Chondrocyte (in vitro differentiated cells): ENCODE data around the gene CYP24A1. TPM values are rescaled to one million over a fixed set of nuclear protein-coding genes. Genes with fewer than 3 reads are reported as not detected.
A peak's percentile ranks its signal among the peaks of the same experiment; 100 is the strongest.

Experiments
- DNase-seq: peaks from one replicate; pipeline ENCODE4 v3.0.0; 2021; ENCODE audit warnings: mixed read lengths, low spot score
- H3K27ac Mint-ChIP-seq: one replicate; pipeline ENCODE4 v1.8.0; 2021; ENCODE audit warnings: mild to moderate bottlenecking, moderate library complexity, mixed read lengths; ENCODE audit not compliant: unreplicated experiment
- H3K27me3 Mint-ChIP-seq: 2 replicates; pipeline ENCODE4 v1.8.0; 2021; ENCODE audit warnings: low read depth, mixed read lengths
- H3K36me3 Mint-ChIP-seq: 2 replicates; pipeline ENCODE4 v1.8.0; 2021; ENCODE audit warnings: low read depth, mixed read lengths
- H3K4me1 Mint-ChIP-seq: 2 replicates; pipeline ENCODE4 v1.8.0; 2021; ENCODE audit warnings: low read depth, mild to moderate bottlenecking, mixed read lengths
- H3K4me3 Mint-ChIP-seq: one replicate; pipeline ENCODE4 v1.8.0; 2021; ENCODE audit warnings: mild to moderate bottlenecking, moderate library complexity, mixed read lengths; ENCODE audit not compliant: unreplicated experiment
- H3K9me3 Mint-ChIP-seq: 2 replicates; pipeline ENCODE4 v1.8.0; 2021; ENCODE audit warnings: low read depth, mixed read lengths
- CTCF ChIP-seq: fragments of 200-600 bp; sonication (generic); IDR thresholded peaks from 2 replicates; pipeline ENCODE4 v1.5.0; 2021; ENCODE audit warnings: antibody characterized with exemption, mild to moderate bottlenecking, moderate library complexity
- total RNA-seq: library from RNA; stranded (reverse); gene quantifications from 3 replicates; pipeline ENCODE4 v1.2.1, GENCODE V29; 2021

Gene CYP24A1
- total RNA-seq, 1 donor from 2014 or later, result not detected

- H3K4me3 Mint-ChIP-seq, result no peak overlapping the region
- H3K36me3 Mint-ChIP-seq, result no peaks in the 10 kb centered on the region
- DNase-seq, result no peak
- no peaks in the 10 kb centered on the region for H3K9me3 Mint-ChIP-seq
- no peaks in the 10 kb centered on the region for H3K27me3 Mint-ChIP-seq
- no peaks in the 10 kb centered on the region for H3K4me1 Mint-ChIP-seq
- no peak overlapping the region for H3K27ac Mint-ChIP-seq
- TF ChIP-seq CTCF, result no peak
These were observed 68.1 kb downstream of the CYP24A1 start for GRCh38 chr20:54105653-54106052.

- Mint-ChIP-seq H3K9me3 (no peaks in the 10 kb centered on the region), H3K36me3 (no peaks in the 10 kb centered on the region), H3K4me1 (no peaks in the 10 kb centered on the region), H3K27ac (no peak overlapping the region), H3K4me3 (no peak overlapping the region), H3K27me3 (no peaks in the 10 kb centered on the region)
- TF ChIP-seq CTCF, result no peak
- DNase-seq, result no peak
These were observed 69.0 kb downstream of the CYP24A1 start for GRCh38 chr20:54104781-54105180.

- Mint-ChIP-seq H3K27ac (no peak overlapping the region), H3K27me3 (no peaks in the 10 kb centered on the region), H3K4me1 (no peaks in the 10 kb centered on the region), H3K4me3 (no peak overlapping the region), H3K9me3 (no peaks in the 10 kb centered on the region), H3K36me3 (no peaks in the 10 kb centered on the region)
- TF ChIP-seq CTCF, result peak; percentile 18
- no peak for DNase-seq
These were observed 69.8 kb downstream of the CYP24A1 start for GRCh38 chr20:54103762-54104600.

Other genes starting within 250 kb of the CYP24A1 start
- not detected in 3 replicates for gene BCAS1, start 103.4 kb downstream of the CYP24A1 start, total RNA-seq
- gene PFDN4, start 34.1 kb upstream of the CYP24A1 start, total RNA-seq, result 17.3 to 23.5 TPM (median 18.6 TPM) in 3 replicates